Fibroblast of pulmonary artery (primary cell): Measurements from ENCODE around the gene ZNF549.
A peak's percentile ranks its signal among the peaks of the same experiment; 100 is the strongest.

ENCODE experiments used
- DNase-seq: peaks from one replicate; pipeline ENCODE4 v3.0.0-alpha.2; 2010; ENCODE audit warnings: low read depth
- H3K4me3 ChIP-seq: replicated peaks from 2 replicates; pipeline ENCODE4 v1.5.1; 2011; ENCODE audit warnings: low read depth, mild to moderate bottlenecking, control low read depth, low read length, moderate library complexity
- TF ChIP-seq, protein P1 (sequence below): IDR thresholded peaks from 2 replicates; pipeline ENCODE4 v1.5.1; 2011; ENCODE audit warnings: mild to moderate bottlenecking, control low read depth, low read length, inconsistent platforms; ENCODE audit errors: missing control alignments

ZNF549 gene

DNA sequence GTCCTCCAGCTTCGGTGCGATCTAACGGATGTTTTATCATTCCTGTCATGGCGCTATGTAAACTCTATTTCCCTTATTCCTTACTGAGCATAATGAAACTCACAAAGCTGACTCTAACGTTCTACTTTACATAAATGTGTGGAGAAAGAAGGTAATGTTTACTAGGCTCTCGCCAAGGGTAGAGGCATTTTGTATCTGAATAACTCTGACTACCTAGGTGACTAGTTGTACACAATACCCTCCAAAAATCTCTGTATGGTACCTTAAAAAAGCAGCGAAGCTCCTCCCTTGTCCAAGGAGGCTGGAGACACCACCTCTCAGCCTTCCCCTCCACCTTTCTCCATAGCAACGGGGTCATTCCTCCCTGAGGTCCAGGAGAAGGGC lies 72.2 kb downstream of the ZNF549 start:
- peak overlapping the region; percentile 81 for H3K4me3 ChIP-seq
- TF ChIP-seq, protein P1, sequence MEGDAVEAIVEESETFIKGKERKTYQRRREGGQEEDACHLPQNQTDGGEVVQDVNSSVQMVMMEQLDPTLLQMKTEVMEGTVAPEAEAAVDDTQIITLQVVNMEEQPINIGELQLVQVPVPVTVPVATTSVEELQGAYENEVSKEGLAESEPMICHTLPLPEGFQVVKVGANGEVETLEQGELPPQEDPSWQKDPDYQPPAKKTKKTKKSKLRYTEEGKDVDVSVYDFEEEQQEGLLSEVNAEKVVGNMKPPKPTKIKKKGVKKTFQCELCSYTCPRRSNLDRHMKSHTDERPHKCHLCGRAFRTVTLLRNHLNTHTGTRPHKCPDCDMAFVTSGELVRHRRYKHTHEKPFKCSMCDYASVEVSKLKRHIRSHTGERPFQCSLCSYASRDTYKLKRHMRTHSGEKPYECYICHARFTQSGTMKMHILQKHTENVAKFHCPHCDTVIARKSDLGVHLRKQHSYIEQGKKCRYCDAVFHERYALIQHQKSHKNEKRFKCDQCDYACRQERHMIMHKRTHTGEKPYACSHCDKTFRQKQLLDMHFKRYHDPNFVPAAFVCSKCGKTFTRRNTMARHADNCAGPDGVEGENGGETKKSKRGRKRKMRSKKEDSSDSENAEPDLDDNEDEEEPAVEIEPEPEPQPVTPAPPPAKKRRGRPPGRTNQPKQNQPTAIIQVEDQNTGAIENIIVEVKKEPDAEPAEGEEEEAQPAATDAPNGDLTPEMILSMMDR: no peak
- DNase-seq: no peak

DNA sequence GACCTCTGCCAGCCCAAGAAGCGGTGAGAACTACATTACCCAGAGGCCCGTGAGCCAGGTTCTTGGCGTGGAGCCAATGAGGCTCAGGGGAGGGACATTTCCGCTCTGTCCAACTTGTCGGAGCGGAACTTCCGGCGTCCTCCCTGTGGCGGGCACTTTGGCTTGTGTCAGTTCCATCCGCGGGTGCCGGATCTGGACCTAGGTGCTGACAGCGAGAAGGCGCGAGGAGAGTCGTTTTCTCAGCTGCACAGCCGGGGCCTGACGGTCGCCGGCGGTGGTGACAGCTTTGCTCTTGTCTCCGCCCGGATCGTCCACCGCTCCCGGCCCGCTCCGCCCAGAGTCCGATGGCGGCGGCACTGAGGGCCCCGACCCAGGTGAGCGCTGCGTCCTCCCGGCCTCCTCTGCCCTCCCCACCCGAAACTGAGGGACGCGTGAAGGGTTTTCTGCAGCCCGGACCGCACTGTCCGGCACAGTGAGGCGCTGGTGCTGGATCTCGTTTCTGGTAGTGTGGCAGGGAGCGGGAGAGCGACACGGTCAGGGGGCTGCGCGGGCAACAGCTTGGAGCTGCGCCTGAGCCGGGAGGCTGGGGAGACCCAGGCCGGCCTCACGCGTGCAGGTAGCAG lies 72.7 kb downstream of the ZNF549 start, which contains the start of gene ZNF530:
ZNF530 (plus strand) TSS at position 125 of the 623 bp plus-strand sequence. CDS start 4,461 bp downstream, outside the sequence.
- peak within 1 kb of the TSS; percentile 81 for H3K4me3 ChIP-seq
- TF ChIP-seq, protein P1: no peak
- DNase-seq: peak; percentile 95

DNA sequence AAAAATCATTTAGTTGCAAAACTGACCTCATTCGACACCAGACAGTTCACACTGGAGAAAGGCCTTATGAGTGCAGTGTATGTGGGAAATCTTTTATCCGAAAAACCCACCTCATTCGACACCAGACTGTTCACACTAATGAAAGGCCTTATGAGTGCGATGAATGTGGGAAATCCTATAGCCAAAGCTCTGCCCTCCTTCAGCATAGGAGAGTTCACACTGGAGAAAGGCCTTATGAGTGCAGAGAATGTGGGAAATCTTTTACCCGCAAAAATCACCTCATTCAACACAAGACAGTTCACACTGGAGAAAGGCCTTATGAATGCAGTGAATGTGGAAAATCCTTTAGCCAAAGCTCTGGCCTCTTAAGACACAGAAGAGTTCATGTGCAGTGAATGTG lies 79.8 kb downstream of the ZNF549 start:
- TF ChIP-seq, protein P1: no peak
- DNase-seq: no peak
- H3K4me3 ChIP-seq: no peak overlapping the region
